Measurements from ENCODE around the gene GARNL3.

Gene GARNL3

GRCh38 chr9:127351182-127352166, 86.9 kb downstream of the GARNL3 start:
- no peak for DNase-seq (ENCODE audit: low read depth)

DNA sequence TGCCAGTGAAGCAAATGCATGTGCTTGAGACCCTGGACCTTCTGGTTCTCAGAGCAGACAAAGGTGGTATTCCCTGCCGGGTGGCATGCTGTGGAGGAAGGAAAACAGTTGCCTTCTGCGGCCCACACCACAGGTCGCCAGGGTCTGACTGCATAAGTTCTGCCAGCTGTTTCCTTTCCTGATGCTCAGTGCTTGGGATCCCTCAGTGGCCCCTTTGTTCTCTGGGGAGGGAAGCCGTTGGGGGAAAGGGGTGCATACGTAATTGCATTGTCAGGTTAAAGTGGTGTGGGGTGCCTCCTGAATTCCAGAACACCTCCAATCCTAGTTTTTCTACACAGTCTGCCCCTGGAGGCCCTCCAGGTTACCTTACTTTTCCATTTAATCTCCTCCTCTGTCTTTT, 89.3 kb downstream of the GARNL3 start:
- no peak for DNase-seq (ENCODE audit: low read depth)

DNA sequence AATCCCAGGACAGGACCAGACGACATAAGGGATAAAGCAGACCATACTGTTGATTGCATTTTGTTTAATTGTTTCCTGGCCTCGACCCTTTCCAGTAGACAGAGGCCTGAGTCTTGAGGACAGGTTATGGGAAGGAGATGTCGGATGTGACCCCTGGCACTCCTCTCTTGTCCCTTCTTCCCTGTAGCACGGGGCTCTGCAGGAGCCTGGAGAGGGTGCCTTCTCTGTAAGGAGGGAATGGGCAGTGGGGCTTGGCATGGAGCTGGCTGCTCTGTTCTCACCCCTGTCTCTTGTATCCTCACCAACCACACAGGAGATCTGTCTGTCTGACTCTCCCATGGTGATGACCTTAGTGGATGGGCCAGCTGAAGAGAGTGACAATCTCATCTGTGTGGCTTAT, 92.3 kb downstream of the GARNL3 start:
- no peak for DNase-seq (ENCODE audit: low read depth)

GRCh38 chr9:127358023-127358535, 93.5 kb downstream of the GARNL3 start:
- DNase-seq (ENCODE audit: low read depth): no peak

DNA sequence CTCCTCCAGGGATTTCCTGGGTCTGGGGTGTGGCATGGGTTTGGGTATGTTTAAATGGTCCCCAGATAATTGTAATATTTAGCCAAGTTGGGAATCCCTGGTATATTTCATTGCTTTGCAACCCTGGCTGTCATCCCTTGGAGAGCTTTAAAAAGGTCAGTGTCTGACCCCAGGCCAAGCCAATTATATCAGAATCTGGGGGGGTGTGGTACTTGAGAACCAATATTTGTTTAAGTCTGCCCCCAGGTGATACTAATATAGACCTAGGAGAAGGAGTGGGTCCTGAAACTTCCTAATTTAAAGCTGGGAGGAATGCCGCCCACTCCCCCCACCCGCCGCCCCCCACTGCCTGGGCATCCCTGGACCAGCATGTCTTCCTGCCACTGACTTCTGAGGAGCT, 94.2 kb downstream of the GARNL3 start:
- DNase-seq (ENCODE audit: low read depth): no peak

DNA sequence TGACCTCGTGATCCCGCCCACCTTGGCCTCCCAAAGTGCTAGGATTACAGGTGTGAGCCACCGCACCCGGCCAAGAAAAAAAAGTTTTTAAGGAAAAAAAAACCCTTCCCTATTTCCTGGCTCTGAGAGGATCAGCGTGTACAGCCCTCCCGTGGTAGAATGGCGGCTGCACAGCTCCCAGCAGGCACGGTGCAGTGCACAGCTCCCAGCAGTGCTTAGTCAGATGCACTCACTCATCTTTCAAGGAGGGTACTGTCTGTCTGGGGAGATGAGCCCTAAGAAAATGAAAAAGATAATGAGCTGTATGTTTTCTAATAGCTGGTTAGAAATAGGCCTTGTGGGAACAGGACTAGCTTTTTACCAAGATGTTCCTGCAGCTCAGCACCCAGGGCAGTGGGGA, 95.7 kb downstream of the GARNL3 start:
- no peak for DNase-seq (ENCODE audit: low read depth)

DNA sequence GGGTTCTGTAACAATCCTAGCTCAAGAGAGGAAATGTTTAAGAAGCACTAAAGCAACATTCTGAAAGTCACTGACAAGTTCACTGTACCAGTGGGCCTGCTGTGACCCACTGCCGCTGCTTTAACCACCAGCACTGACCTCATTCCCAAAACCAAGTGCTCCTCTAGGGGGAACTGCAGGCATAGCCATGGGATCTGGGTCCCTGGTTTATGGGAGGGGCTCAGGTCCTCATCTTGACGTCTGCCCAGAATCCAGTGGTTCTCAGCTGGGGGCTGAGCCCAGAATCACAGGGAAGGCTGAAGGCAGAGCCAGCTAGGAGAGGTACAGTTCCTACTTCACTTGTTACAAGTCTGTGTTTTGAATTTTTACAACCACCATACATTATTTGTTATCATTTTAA, 96.3 kb downstream of the GARNL3 start:
- no peak for DNase-seq (ENCODE audit: low read depth)

GRCh38 chr9:127361561-127361960, 97.0 kb downstream of the GARNL3 start:
- DNase-seq (ENCODE audit: low read depth): peak; percentile 9

GRCh38 chr9:127362829-127363228, 98.3 kb downstream of the GARNL3 start:
- no peak for DNase-seq (ENCODE audit: low read depth)

- DNase-seq (ENCODE audit: low read depth): no peak
Observed at GRCh38 chr9:127365461-127365860, 100.9 kb downstream of the GARNL3 start.

GRCh38 chr9:127366594-127366993, 102.0 kb downstream of the GARNL3 start:
- DNase-seq (ENCODE audit: low read depth): no peak

DNA sequence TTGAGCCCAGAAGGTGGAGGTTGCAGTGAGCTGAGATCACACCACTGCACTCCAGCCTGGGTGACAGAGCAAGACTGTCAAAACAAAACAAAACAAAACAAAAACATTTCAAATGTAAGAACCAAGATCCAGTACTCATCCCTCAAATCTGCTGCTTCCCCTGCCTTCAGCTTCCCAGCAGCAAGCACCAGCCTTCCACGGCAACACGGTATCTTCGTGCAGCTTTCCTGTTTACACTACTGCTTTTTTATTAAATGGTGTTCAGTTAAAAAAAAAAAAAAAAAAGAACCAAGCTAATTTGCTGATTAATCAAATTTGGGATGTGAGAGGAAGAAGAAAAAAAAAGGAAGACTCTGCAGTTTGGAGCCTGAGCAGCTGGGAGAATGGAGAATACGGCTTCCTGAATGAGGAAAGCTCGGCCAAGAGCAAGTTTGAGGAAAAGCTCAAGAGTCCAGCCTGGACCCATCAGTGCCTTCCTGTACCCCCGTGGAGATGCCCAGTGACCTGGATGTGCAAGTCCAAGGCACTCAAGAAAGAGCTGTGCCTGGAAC, 104.4 kb downstream of the GARNL3 start:
- no peak for DNase-seq (ENCODE audit: low read depth)

GRCh38 chr9:127369428-127369827, 104.9 kb downstream of the GARNL3 start:
- no peak for DNase-seq (ENCODE audit: low read depth)

DNA sequence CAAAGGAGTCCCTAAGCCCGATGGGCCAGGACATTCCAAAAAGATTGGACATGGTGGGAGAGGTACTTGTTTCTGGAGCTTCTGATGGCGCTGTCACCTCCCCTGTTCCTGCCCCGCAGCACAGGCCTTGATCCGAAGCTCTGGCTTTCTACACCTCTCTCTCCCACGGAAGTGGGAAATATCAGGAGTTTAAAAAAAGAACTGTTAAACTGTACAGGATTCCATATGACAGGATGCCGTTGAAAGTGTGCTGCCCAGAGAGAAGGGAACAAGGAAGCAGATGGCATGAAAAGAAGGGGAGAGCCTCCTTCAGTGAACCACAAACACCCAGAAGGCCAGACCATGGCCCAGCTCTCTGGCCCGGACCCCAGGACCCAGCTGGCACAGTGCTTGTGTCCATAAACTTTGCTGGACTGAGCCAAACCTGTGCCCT, 105.6 kb downstream of the GARNL3 start:
- no peak for DNase-seq (ENCODE audit: low read depth)

GRCh38 chr9:127370672-127371648, 106.4 kb downstream of the GARNL3 start:
- DNase-seq (ENCODE audit: low read depth): no peak

GRCh38 chr9:127380479-127380878, 115.9 kb downstream of the GARNL3 start:
- no peak for DNase-seq (ENCODE audit: low read depth)

GRCh38 chr9:127382541-127382940, 118.0 kb downstream of the GARNL3 start:
- no peak for DNase-seq (ENCODE audit: low read depth)

- no peak for DNase-seq (ENCODE audit: low read depth)
Observed at GRCh38 chr9:127384016-127384730, 119.6 kb downstream of the GARNL3 start.

GRCh38 chr9:127384901-127385300, 120.3 kb downstream of the GARNL3 start:
- no peak for DNase-seq (ENCODE audit: low read depth)

DNA sequence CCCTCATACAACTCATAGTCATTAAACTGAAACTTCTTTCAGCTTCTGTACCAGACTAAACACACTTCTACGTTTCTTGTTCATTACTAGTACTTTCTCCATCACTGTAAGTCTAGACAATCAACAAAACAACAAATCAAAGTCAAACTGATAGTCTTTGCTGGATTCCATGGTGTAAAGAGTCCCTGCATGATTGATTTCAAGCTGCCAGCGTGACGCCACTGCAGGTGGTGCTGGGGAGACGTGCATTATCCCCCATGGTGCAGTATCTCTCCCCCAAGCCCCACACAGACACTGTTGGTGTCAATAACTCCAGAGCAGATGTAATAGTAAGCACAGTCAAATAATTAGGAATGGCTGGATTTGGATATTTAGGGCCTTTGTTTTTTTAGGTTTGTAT, 121.7 kb downstream of the GARNL3 start:
- DNase-seq (ENCODE audit: low read depth): no peak

DNA sequence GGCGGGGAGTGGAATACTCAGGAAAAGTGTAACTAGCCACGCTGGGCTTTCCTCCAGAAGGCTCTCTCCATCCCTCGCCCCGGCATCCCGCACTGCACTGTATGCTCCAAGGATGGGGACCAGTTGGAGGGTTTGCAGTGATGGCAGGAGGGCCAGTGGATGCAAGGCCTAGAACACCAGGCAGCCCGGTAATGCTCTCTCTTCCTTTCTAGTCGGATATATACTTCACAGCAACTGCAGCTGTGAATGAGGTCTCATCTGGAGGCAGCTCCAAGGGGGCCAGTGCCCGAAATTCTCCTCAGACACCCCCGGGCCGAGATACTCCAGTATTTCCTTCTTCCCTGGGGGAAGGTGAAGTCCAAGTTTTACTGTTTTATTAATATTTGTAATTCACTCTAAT, 122.4 kb downstream of the GARNL3 start:
- no peak for DNase-seq (ENCODE audit: low read depth)
